Type B pancreatic cell (in vitro differentiated cells): ENCODE data around the gene COL26A1. TPM values are rescaled to one million over a fixed set of nuclear protein-coding genes. Genes with fewer than 3 reads are reported as not detected.

ENCODE experiments used
- DNase-seq: peaks from one replicate; pipeline ENCODE4 v3.0.0; 2021; ENCODE audit warnings: mixed read lengths; ENCODE audit not compliant: unreplicated experiment; ENCODE audit errors: extremely low spot score
- H3K27ac Mint-ChIP-seq: 2 replicates; pipeline ENCODE4 v1.8.0; 2021; ENCODE audit warnings: mild to moderate bottlenecking, mixed read lengths
- H3K27me3 Mint-ChIP-seq: 2 replicates; pipeline ENCODE4 v1.8.0; 2021; ENCODE audit warnings: mixed read lengths
- H3K36me3 Mint-ChIP-seq: 2 replicates; pipeline ENCODE4 v1.8.0; 2021; ENCODE audit warnings: mixed read lengths
- H3K4me1 Mint-ChIP-seq: one replicate; pipeline ENCODE4 v1.8.0; 2021; ENCODE audit warnings: mixed read lengths; ENCODE audit not compliant: unreplicated experiment
- H3K4me3 Mint-ChIP-seq: 2 replicates; pipeline ENCODE4 v1.8.0; 2021; ENCODE audit warnings: mild to moderate bottlenecking, mixed read lengths
- H3K9me3 Mint-ChIP-seq: 2 replicates; pipeline ENCODE4 v1.8.0; 2021; ENCODE audit warnings: mixed read lengths
- CTCF ChIP-seq: fragments of 200-600 bp; sonication (generic); conservative IDR thresholded peaks from 2 replicates; pipeline ENCODE4 v1.5.0; 2021; ENCODE audit warnings: antibody characterized with exemption, mild to moderate bottlenecking
- total RNA-seq: library from RNA; stranded (reverse); gene quantifications from 2 replicates; pipeline ENCODE4 v1.2.1, GENCODE V29; 2021; ENCODE audit warnings: low replicate concordance

COL26A1 gene
- total RNA-seq, 1 donor from 2014 or later: 47.9 TPM

- Mint-ChIP-seq H3K4me3 (no peak overlapping the region), H3K27me3 (peaks cover 19% of the 10 kb centered on the region), H3K36me3 (no peaks in the 10 kb centered on the region), H3K27ac (no peak overlapping the region), H3K4me1 (peaks cover 8% of the 10 kb centered on the region), H3K9me3 (peaks cover 4% of the 10 kb centered on the region)
- no peak for DNase-seq
- no peak for TF ChIP-seq CTCF
These were observed 204.6 kb downstream of the COL26A1 start for GRCh38 chr7:101567230-101567629.

- peaks cover 10% of the 10 kb centered on the region for H3K9me3 Mint-ChIP-seq
- DNase-seq: no peak
- H3K27me3 Mint-ChIP-seq: peaks cover 6% of the 10 kb centered on the region
- H3K4me1 Mint-ChIP-seq: peaks cover 8% of the 10 kb centered on the region
- no peaks in the 10 kb centered on the region for H3K36me3 Mint-ChIP-seq
- no peak overlapping the region for H3K27ac Mint-ChIP-seq
- TF ChIP-seq CTCF: no peak
- no peak overlapping the region for H3K4me3 Mint-ChIP-seq
These were observed 209.5 kb downstream of the COL26A1 start for GRCh38 chr7:101572156-101572555.

- no peak overlapping the region for H3K27ac Mint-ChIP-seq
These were observed 212.5 kb downstream of the COL26A1 start for GRCh38 chr7:101575168-101575567.

GRCh38 chr7:101575721-101576120 lies 213.0 kb downstream of the COL26A1 start:
- no peak for DNase-seq
- H3K27me3 Mint-ChIP-seq: peaks cover 3% of the 10 kb centered on the region
- H3K36me3 Mint-ChIP-seq: no peaks in the 10 kb centered on the region
- peaks cover 8% of the 10 kb centered on the region for H3K4me1 Mint-ChIP-seq
- H3K9me3 Mint-ChIP-seq: peaks cover 18% of the 10 kb centered on the region
- no peak overlapping the region for H3K4me3 Mint-ChIP-seq
- no peak overlapping the region for H3K27ac Mint-ChIP-seq
- TF ChIP-seq CTCF: no peak

More at GRCh38 chr7:101575168-101575567, 212.5 kb downstream of the COL26A1 start:
- Mint-ChIP-seq H3K36me3 (no peaks in the 10 kb centered on the region), H3K4me3 (no peak overlapping the region), H3K27me3 (peaks cover 3% of the 10 kb centered on the region), H3K9me3 (peaks cover 17% of the 10 kb centered on the region), H3K4me1 (peaks cover 8% of the 10 kb centered on the region)
- DNase-seq: no peak
- no peak for TF ChIP-seq CTCF

- DNase-seq: no peak
- Mint-ChIP-seq H3K27ac (no peak overlapping the region), H3K4me3 (no peak overlapping the region), H3K4me1 (peaks cover 8% of the 10 kb centered on the region), H3K9me3 (peaks cover 16% of the 10 kb centered on the region), H3K36me3 (no peaks in the 10 kb centered on the region), H3K27me3 (no peaks in the 10 kb centered on the region)
- no peak for TF ChIP-seq CTCF
These were observed 214.3 kb downstream of the COL26A1 start for GRCh38 chr7:101576998-101577397.

GRCh38 chr7:101578552-101578951 lies 215.9 kb downstream of the COL26A1 start:
- Mint-ChIP-seq H3K9me3 (peaks cover 21% of the 10 kb centered on the region), H3K4me1 (peaks cover 8% of the 10 kb centered on the region), H3K27me3 (no peaks in the 10 kb centered on the region), H3K36me3 (no peaks in the 10 kb centered on the region), H3K27ac (no peak overlapping the region), H3K4me3 (no peak overlapping the region)
- no peak for DNase-seq
- no peak for TF ChIP-seq CTCF
